SK-N-SH (cell line): ENCODE results near the gene TCP11L1. TPM values are rescaled to one million over a fixed set of nuclear protein-coding genes. Genes with fewer than 3 reads are reported as not detected.
A peak's percentile ranks its signal among the peaks of the same experiment; 100 is the strongest.

Source experiments
- CTCF ChIA-PET: fragments of 300-600, 350-600 bp; formaldehyde crosslinking; extraction: SDS; loops from one replicate; lab custom pipeline; 2021; lab: Yijun Ruan, JAX
- POLR2A ChIA-PET: fragments of 350-600 bp; sonication (Branson Sonifier 250); formaldehyde crosslinking; extraction: SDS; loops from one replicate; lab custom pipeline; 2020; ENCODE audit warnings: antibody characterized with exemption, inconsistent platforms; lab: Yijun Ruan, JAX
- DNase-seq: peaks from one replicate; pipeline ENCODE4 v3.0.0; 2012
- H2AFZ ChIP-seq: fragments of 200-600 bp; sonication (generic); 2 replicates; pipeline ENCODE4 v1.8.1; 2016; ENCODE audit warnings: antibody characterized with exemption, mild to moderate bottlenecking, low read depth
- H3F3A ChIP-seq: fragments of 200-600 bp; sonication (generic); replicated peaks from 2 replicates; pipeline ENCODE3; 2016; ENCODE audit warnings: antibody characterized with exemption, mild to moderate bottlenecking; ENCODE audit not compliant: insufficient read depth
- H3K27ac ChIP-seq, 2 experiments: fragments of 200-500 bp in 1 of 2; fragments of 200-600 bp in 1 of 2; sonication (Bioruptor generic) in 1 of 2; sonication (generic), shearing (Covaris generic) in 1 of 2; 2 replicates each; pipeline versions ENCODE4 v1.5.1 to v1.6.1; 2014 to 2016; ENCODE audit warnings: low read depth in 2 of 2, inconsistent platforms in 1 of 2, low read length in 1 of 2, mild to moderate bottlenecking in 1 of 2, mixed read lengths in 1 of 2
- H3K27me3 ChIP-seq: fragments of 200-600 bp; sonication (generic), shearing (Covaris generic); 2 replicates; pipeline ENCODE4 v1.6.1; 2016; ENCODE audit warnings: mixed run types; ENCODE audit not compliant: insufficient read depth
- H3K36me3 ChIP-seq, 2 experiments: fragments of 200-500 bp in 1 of 2; fragments of 200-600 bp in 1 of 2; sonication (Bioruptor generic) in 1 of 2; sonication (generic) in 1 of 2; replicated peaks in 1 of 2; 2 replicates each; pipeline versions ENCODE3 to v1.5.1; 2014 to 2016; ENCODE audit warnings: low read length in 1 of 2, mild to moderate bottlenecking in 1 of 2; ENCODE audit not compliant: insufficient read depth in 2 of 2, control insufficient read depth in 1 of 2
- H3K4me1 ChIP-seq, 2 experiments: fragments of 200-500 bp in 1 of 2; fragments of 200-600 bp in 1 of 2; sonication (Bioruptor generic) in 1 of 2; sonication (generic), shearing (Covaris generic) in 1 of 2; 2 replicates each; pipeline versions ENCODE4 v1.5.1 to v1.6.1; 2014 to 2016; ENCODE audit warnings: low read depth in 1 of 2, low read length in 1 of 2, mixed run types in 1 of 2; ENCODE audit not compliant: insufficient read depth in 2 of 2, control insufficient read depth in 1 of 2
- H3K4me2 ChIP-seq: fragments of 200-600 bp; sonication (generic), shearing (Covaris generic); 2 replicates; pipeline ENCODE4 v1.6.1; 2017; ENCODE audit warnings: mixed run types
- H3K4me3 ChIP-seq, 2 experiments: fragments of 200-500 bp in 1 of 2; fragments of 200-600 bp in 1 of 2; sonication (Bioruptor generic) in 1 of 2; sonication (generic), shearing (Covaris generic) in 1 of 2; 2 replicates each; pipeline versions ENCODE4 v1.5.1 to v1.8.1; 2014 to 2016; ENCODE audit warnings: low read depth in 2 of 2, inconsistent platforms in 1 of 2, low read length in 1 of 2, mild to moderate bottlenecking in 1 of 2, mixed read lengths in 1 of 2, moderate library complexity in 1 of 2
- H3K79me2 ChIP-seq: fragments of 200-600 bp; sonication (generic); 2 replicates; pipeline ENCODE4 v1.8.1; 2017; ENCODE audit warnings: mild to moderate bottlenecking; ENCODE audit not compliant: insufficient read depth
- H3K9ac ChIP-seq: fragments of 200-600 bp; sonication (generic); 2 replicates; pipeline ENCODE4 v1.6.1; 2017; ENCODE audit warnings: mixed run types
- H3K9me2 ChIP-seq: fragments of 200-600 bp; sonication (generic); 2 replicates; pipeline ENCODE4 v1.6.1; 2017; ENCODE audit warnings: mixed run types
- H3K9me3 ChIP-seq: fragments of 200-600 bp; sonication (generic); 2 replicates; pipeline ENCODE4 v1.6.1; 2017; ENCODE audit warnings: mixed run types, mild to moderate bottlenecking, moderate library complexity
- H4K20me1 ChIP-seq: fragments of 200-600 bp; sonication (generic); 2 replicates; pipeline ENCODE4 v1.6.1; 2017; ENCODE audit warnings: mild to moderate bottlenecking, mixed run types; ENCODE audit not compliant: insufficient read depth
- ELF1 ChIP-seq: IDR thresholded peaks from 2 replicates; pipeline ENCODE4 v1.4.0; 2012
- EP300 ChIP-seq, 2 experiments: IDR thresholded peaks; 2 replicates each; pipeline versions ENCODE4 v1.4.0 to v1.6.1; 2012; ENCODE audit warnings: borderline replicate concordance in 1 of 2, low read depth in 1 of 2, low read length in 1 of 2
- FOSL2 ChIP-seq: IDR thresholded peaks from 2 replicates; pipeline ENCODE4 v1.4.0; 2012; ENCODE audit warnings: low read depth, mild to moderate bottlenecking, moderate library complexity, borderline replicate concordance
- FOXM1 ChIP-seq: IDR thresholded peaks from 2 replicates; pipeline ENCODE4 v1.4.0; 2012; ENCODE audit warnings: low read depth, mild to moderate bottlenecking
- GATA2 ChIP-seq: sonication (generic); formaldehyde crosslinking; IDR thresholded peaks from 2 replicates; pipeline ENCODE4 v1.5.0; 2020; ENCODE audit warnings: mild to moderate bottlenecking, missing genetic modification reagents
- MXI1 ChIP-seq: IDR thresholded peaks from 2 replicates; pipeline ENCODE4 v1.6.1; 2012; ENCODE audit warnings: mild to moderate bottlenecking, low read depth, low read length, improper control_type of control experiment
- RAD21 ChIP-seq: IDR thresholded peaks from 2 replicates; pipeline ENCODE4 v1.6.1; 2012; ENCODE audit warnings: mild to moderate bottlenecking, low read length
- REST ChIP-seq: IDR thresholded peaks from 2 replicates; pipeline ENCODE4 v1.6.1; 2012; ENCODE audit warnings: mild to moderate bottlenecking, low read depth, low read length, moderate library complexity
- RXRA ChIP-seq: IDR thresholded peaks from 2 replicates; pipeline ENCODE4 v1.4.0; 2012; ENCODE audit warnings: low read depth, mild to moderate bottlenecking, borderline replicate concordance
- SMC3 ChIP-seq: IDR thresholded peaks from 2 replicates; pipeline ENCODE4 v1.6.1; 2012; ENCODE audit warnings: low read depth, low read length, improper control_type of control experiment
- TEAD4 ChIP-seq: IDR thresholded peaks from 2 replicates; pipeline ENCODE4 v1.4.0; 2012; ENCODE audit warnings: mild to moderate bottlenecking, borderline replicate concordance; ENCODE audit not compliant: insufficient read depth
- WGBS: methylation state at CpG from one replicate; pipeline ENCODE4 v1.1.6; 2017; ENCODE audit warnings: low lambda C conversion rate; 5-methylcytosine and 5-hydroxymethylcytosine counted together
- polyA plus RNA-seq, 3 experiments: library from polyadenylated mRNA; depleted of rRNA; stranded (reverse); fragments of >200 nt; gene quantifications; 2 replicates each; pipeline ENCODE4 v1.2.3, GENCODE V29; 2012
- TF ChIP-seq, protein P1 (sequence below): IDR thresholded peaks from 2 replicates; pipeline ENCODE4; 2012
- TF ChIP-seq, protein P2 (sequence below): fragments of 150-350 bp; IDR thresholded peaks from 2 replicates; pipeline ENCODE4 v1.6.1; 2017; ENCODE audit warnings: antibody characterized with exemption, low read length, low read depth, borderline replicate concordance
- TF ChIP-seq, protein P3 (sequence below): fragments of 150-350 bp; IDR thresholded peaks from 2 replicates; pipeline ENCODE4 v1.6.1; 2016; ENCODE audit warnings: mild to moderate bottlenecking, low read depth, low read length
- TF ChIP-seq, protein P4 (sequence below): IDR thresholded peaks from 2 replicates; pipeline ENCODE4 v1.4.0; 2012; ENCODE audit warnings: low read depth, borderline replicate concordance

The TCP11L1 gene
- polyA plus RNA-seq, 1 of the 3 experiments (the other 2 are of a cell fraction): 12.7 TPM

GRCh38 chr11:33017478-33017877 lies 21.9 kb upstream of the TCP11L1 start (continued):
- TF ChIP-seq, protein P1, sequence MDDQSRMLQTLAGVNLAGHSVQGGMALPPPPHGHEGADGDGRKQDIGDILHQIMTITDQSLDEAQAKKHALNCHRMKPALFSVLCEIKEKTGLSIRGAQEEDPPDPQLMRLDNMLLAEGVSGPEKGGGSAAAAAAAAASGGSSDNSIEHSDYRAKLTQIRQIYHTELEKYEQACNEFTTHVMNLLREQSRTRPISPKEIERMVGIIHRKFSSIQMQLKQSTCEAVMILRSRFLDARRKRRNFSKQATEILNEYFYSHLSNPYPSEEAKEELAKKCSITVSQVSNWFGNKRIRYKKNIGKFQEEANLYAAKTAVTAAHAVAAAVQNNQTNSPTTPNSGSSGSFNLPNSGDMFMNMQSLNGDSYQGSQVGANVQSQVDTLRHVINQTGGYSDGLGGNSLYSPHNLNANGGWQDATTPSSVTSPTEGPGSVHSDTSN: no peak
- TF ChIP-seq, protein P2, sequence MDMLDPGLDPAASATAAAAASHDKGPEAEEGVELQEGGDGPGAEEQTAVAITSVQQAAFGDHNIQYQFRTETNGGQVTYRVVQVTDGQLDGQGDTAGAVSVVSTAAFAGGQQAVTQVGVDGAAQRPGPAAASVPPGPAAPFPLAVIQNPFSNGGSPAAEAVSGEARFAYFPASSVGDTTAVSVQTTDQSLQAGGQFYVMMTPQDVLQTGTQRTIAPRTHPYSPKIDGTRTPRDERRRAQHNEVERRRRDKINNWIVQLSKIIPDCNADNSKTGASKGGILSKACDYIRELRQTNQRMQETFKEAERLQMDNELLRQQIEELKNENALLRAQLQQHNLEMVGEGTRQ: no peak
- TF ChIP-seq TEAD4 (no peak), EP300 (IDR thresholded peaks at IDR 0.05; ENCODE audit: borderline replicate concordance in 1 of 2, low read depth in 1 of 2, low read length in 1 of 2) (no peak), SMC3 (no peak), MXI1 (no peak), RXRA (no peak)
- TF ChIP-seq, protein P3, sequence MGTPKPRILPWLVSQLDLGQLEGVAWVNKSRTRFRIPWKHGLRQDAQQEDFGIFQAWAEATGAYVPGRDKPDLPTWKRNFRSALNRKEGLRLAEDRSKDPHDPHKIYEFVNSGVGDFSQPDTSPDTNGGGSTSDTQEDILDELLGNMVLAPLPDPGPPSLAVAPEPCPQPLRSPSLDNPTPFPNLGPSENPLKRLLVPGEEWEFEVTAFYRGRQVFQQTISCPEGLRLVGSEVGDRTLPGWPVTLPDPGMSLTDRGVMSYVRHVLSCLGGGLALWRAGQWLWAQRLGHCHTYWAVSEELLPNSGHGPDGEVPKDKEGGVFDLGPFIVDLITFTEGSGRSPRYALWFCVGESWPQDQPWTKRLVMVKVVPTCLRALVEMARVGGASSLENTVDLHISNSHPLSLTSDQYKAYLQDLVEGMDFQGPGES: no peak

DNA sequence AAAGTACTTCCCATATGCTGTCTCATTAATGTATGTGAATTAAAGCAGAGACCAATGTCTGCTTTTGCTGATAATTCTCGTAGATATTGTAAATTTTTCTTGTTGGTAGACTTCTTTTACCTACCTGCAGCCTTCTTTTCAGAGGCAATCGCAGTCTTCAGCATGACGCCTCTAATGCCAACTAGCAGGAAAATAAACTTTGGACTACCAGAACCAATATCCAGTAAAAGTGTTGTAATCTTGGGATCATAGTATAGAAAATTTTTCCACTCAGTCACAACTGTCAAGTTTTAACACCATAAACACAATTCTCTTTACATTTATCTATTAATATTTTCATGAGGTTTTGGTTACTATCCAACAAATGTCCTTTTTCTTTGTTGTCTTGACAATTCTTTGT lies 21.4 kb upstream of the TCP11L1 start:
- POLR2A ChIA-PET: no interaction called here

More for the DNA sequence above, 21.4 kb upstream of the TCP11L1 start:
- H4K20me1 ChIP-seq: no peaks in the 10 kb centered on the region
- H3K9me3 ChIP-seq: no peaks in the 10 kb centered on the region
- H3K4me2 ChIP-seq: 0 out of 2 replicates have a peak overlapping the region, but pooled peaks have one; percentile 77
- H3K27me3 ChIP-seq: no peaks in the 10 kb centered on the region
- no peak overlapping the region for H2AFZ ChIP-seq
- WGBS: 94% methylated on average over 3 of the region's 3 CpGs
- H3K4me1 ChIP-seq: peaks cover 5 to 24% of the 10 kb centered on the region in 2 experiments; a peak in 3 of 4 replicates
- H3K36me3 ChIP-seq: no peaks in the 10 kb centered on the region
- H3K79me2 ChIP-seq: peaks cover 54% of the 10 kb centered on the region; the same call in 1 of the 2 replicates
- DNase-seq: no peak
- H3K27ac ChIP-seq: no peak overlapping the region
- peaks cover 26% of the 10 kb centered on the region for H3F3A ChIP-seq
- TF ChIP-seq REST (no peak), RXRA (no peak), MXI1 (no peak), FOSL2 (no peak), RAD21 (no peak), SMC3 (no peak), GATA2 (no peak), FOXM1 (no peak), ELF1 (no peak)
- TF ChIP-seq, protein P4, sequence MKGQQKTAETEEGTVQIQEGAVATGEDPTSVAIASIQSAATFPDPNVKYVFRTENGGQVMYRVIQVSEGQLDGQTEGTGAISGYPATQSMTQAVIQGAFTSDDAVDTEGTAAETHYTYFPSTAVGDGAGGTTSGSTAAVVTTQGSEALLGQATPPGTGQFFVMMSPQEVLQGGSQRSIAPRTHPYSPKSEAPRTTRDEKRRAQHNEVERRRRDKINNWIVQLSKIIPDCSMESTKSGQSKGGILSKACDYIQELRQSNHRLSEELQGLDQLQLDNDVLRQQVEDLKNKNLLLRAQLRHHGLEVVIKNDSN: no peak
- TF ChIP-seq, all 33 proteins: peak for 0
- H3K9ac ChIP-seq: no peak overlapping the region
- no peaks in the 10 kb centered on the region for H3K9me2 ChIP-seq
- CTCF ChIA-PET: no interaction called here
- H3K4me3 ChIP-seq: no peak overlapping the region
